Measurements from ENCODE around the gene DOCK7. TPM values are rescaled to one million over a fixed set of nuclear protein-coding genes. Genes with fewer than 3 reads are reported as not detected.
"Not testable (repeated sequence)": the region's sequence is repeated elsewhere in the genome, so short reads cannot be mapped to it uniquely, and the experiment has no call there.

The DOCK7 gene
- total RNA-seq, 1 experiment from 2014 or later, result 43.6 TPM

DNA sequence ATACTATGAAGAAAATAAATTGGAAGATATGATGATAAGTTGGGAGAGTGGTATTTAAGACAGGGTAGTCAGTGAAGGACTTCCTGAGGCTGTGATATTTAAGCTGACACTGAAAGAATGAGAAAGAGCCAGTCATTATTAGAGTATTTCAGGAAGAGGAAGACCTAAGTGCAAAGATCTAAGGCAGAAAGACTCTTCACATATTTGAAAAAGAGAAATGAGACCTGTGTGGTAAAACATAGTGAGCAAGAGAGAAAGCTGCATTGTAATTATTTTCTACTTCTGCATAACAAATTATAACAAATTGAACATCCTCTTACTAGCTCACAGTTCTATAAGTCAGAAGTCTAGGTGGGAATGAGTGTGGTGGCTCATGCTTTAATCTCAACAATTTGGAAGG lies 34.6 kb upstream of the DOCK7 start:
- no peak overlapping the region for H3K4me3 ChIP-seq (ENCODE audit: low read depth, low read length)
- no peak overlapping the region for H3K27ac Mint-ChIP-seq (ENCODE audit: unreplicated experiment)
- H3K27me3 Mint-ChIP-seq (ENCODE audit: insufficient read depth, unreplicated experiment), result no peaks in the 10 kb centered on the region
- POLR2A ChIA-PET, result no interaction called here
- no peaks in the 10 kb centered on the region for H3K27me3 ChIP-seq (replicated peaks; ENCODE audit: control insufficient read depth, insufficient read depth, low read length)
- H3K9me3 ChIP-seq, result no peaks in the 10 kb centered on the region
- H3K36me3 Mint-ChIP-seq (ENCODE audit: insufficient read depth, unreplicated experiment), result no peaks in the 10 kb centered on the region
- intact Hi-C loops (cut with micrococcal nuclease; ENCODE audit: unreplicated experiment), result no loop called here
- BruUV-seq (replicated peaks), result no TSS peak
- CTCF ChIA-PET, result interaction anchor here (0.7 kb wide), 1 partner anchor 74 kb away, joined by 3 read pairs; no protein-coding TSS in a partner anchor
- no peak overlapping the region for H3K4me3 Mint-ChIP-seq (ENCODE audit: unreplicated experiment)
- H3K4me1 Mint-ChIP-seq (ENCODE audit: low read depth, unreplicated experiment), result peaks cover 19% of the 10 kb centered on the region
- H3K4me1 ChIP-seq, result peaks cover 16% of the 10 kb centered on the region
- no peak for DNase-seq
- no peaks in the 10 kb centered on the region for H3K9me3 Mint-ChIP-seq (ENCODE audit: unreplicated experiment)
- TF ChIP-seq, protein P1, sequence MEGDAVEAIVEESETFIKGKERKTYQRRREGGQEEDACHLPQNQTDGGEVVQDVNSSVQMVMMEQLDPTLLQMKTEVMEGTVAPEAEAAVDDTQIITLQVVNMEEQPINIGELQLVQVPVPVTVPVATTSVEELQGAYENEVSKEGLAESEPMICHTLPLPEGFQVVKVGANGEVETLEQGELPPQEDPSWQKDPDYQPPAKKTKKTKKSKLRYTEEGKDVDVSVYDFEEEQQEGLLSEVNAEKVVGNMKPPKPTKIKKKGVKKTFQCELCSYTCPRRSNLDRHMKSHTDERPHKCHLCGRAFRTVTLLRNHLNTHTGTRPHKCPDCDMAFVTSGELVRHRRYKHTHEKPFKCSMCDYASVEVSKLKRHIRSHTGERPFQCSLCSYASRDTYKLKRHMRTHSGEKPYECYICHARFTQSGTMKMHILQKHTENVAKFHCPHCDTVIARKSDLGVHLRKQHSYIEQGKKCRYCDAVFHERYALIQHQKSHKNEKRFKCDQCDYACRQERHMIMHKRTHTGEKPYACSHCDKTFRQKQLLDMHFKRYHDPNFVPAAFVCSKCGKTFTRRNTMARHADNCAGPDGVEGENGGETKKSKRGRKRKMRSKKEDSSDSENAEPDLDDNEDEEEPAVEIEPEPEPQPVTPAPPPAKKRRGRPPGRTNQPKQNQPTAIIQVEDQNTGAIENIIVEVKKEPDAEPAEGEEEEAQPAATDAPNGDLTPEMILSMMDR (IDR thresholded peaks at IDR 0.05; ENCODE audit: insufficient read depth in 1 of 2, low read depth in 1 of 2, low read length in 1 of 2, severe bottlenecking in 1 of 2, unreplicated experiment in 1 of 2), result no peak
- no peaks in the 10 kb centered on the region for H3K36me3 ChIP-seq (ENCODE audit: control insufficient read depth, insufficient read depth, low read length)

DNA sequence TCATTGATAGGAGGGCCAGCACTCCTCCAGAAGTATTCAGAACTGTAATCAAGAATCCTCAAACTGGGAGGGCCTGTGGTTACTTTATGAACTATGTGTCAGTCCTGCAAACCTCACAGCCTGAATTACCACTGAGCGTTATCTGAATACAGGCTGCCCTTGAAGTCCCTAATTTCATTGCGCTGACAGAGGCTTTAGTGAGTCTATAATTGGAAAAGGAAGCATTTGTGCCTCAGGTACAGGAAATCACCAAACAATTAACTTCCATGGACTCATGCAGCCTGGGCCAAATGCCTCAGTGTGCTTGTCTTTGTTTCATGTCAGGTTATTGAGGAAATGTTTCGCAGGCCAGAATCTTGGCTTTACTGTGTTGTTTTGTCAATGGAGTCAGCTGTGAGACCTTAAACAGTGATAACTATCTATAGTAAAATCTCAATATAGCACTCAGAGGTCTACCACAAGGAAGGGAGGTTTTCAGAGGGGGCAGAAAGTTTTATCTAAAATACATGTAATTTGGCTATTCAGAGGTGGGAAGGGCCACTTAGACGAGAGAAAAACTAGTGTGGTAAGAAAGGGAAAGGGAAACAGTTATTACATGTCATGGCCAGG lies 32.9 kb upstream of the DOCK7 start:
- intact Hi-C loops (cut with micrococcal nuclease; ENCODE audit: unreplicated experiment), result no loop called here
- Histone ChIP-seq H3K4me3 (ENCODE audit: low read depth, low read length) (no peak overlapping the region), H3K4me1 (peaks cover 12% of the 10 kb centered on the region), H3K27me3 (replicated peaks; ENCODE audit: control insufficient read depth, insufficient read depth, low read length) (no peaks in the 10 kb centered on the region), H3K36me3 (ENCODE audit: control insufficient read depth, insufficient read depth, low read length) (no peaks in the 10 kb centered on the region), H3K9me3 (no peaks in the 10 kb centered on the region)
- no peak overlapping the region for H3K4me3 Mint-ChIP-seq (ENCODE audit: unreplicated experiment)
- TF ChIP-seq, protein P1 (IDR thresholded peaks at IDR 0.05; ENCODE audit: insufficient read depth in 1 of 2, low read depth in 1 of 2, low read length in 1 of 2, severe bottlenecking in 1 of 2, unreplicated experiment in 1 of 2), result no peak
- H3K27ac Mint-ChIP-seq (ENCODE audit: unreplicated experiment), result peak overlapping the region; percentile 82
- POLR2A ChIA-PET, result no interaction called here
- DNase-seq, result no peak
- no peaks in the 10 kb centered on the region for H3K9me3 Mint-ChIP-seq (ENCODE audit: unreplicated experiment)
- H3K27me3 Mint-ChIP-seq (ENCODE audit: insufficient read depth, unreplicated experiment), result no peaks in the 10 kb centered on the region
- BruUV-seq (replicated peaks), result no TSS peak
- CTCF ChIA-PET, result no interaction called here
- H3K36me3 Mint-ChIP-seq (ENCODE audit: insufficient read depth, unreplicated experiment), result no peaks in the 10 kb centered on the region
- peaks cover 13% of the 10 kb centered on the region for H3K4me1 Mint-ChIP-seq (ENCODE audit: low read depth, unreplicated experiment)

DNA sequence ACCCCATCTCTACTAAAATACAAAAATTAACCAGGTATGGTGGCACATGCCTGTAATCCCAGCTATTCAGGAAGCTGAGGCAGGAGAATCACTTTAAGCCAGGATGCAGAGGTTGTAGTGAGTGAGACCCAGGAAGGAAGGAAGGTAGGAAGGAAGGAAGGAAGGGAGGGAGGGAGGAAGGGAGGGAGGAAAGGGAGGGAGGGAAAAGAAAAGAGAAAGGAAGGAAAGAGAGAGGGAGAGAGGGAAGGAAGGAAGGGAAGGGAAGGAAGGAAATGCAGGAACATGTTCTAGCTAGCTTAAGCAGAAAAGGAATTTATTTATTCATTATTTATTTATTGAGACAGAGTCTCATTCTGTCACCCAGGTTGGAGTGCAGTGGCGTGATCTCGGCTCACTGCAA lies 30.2 kb upstream of the DOCK7 start:
- H3K27me3 Mint-ChIP-seq (ENCODE audit: insufficient read depth, unreplicated experiment); CTCF ChIA-PET; DNase-seq; H3K36me3 ChIP-seq (ENCODE audit: control insufficient read depth, insufficient read depth, low read length); intact Hi-C loops (cut with micrococcal nuclease; ENCODE audit: unreplicated experiment); H3K4me3 Mint-ChIP-seq (ENCODE audit: unreplicated experiment); H3K9me3 Mint-ChIP-seq (ENCODE audit: unreplicated experiment); POLR2A ChIA-PET; H3K4me1 Mint-ChIP-seq (ENCODE audit: low read depth, unreplicated experiment); BruUV-seq (replicated peaks); H3K36me3 Mint-ChIP-seq (ENCODE audit: insufficient read depth, unreplicated experiment); H3K27me3 ChIP-seq (replicated peaks; ENCODE audit: control insufficient read depth, insufficient read depth, low read length); H3K4me3 ChIP-seq (ENCODE audit: low read depth, low read length); H3K9me3 ChIP-seq; H3K4me1 ChIP-seq: not testable (repeated sequence)
- peak overlapping the region; percentile 38 for H3K27ac Mint-ChIP-seq (ENCODE audit: unreplicated experiment)

DNA sequence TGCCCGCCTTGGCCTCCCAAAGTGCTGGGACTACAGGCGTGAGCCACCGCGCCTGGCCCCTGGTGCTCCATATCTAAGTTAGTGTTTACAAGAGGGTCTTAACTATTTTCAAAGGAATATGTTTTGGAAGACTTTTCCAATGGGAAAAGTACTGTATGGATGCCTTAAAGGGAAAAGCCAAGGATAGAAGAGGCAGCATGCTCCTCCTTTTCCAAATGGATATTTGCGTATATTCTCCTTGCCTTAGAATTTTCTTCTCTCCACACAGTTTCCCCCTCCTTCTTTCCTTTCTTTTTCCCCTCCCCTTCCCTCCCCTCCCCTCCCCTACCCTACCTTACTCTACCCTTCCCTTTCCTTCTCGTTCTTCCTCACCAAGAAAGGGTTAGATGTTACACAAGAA lies 29.3 kb upstream of the DOCK7 start:
- Mint-ChIP-seq H3K4me1 (ENCODE audit: low read depth, unreplicated experiment) (peaks cover 6% of the 10 kb centered on the region), H3K27ac (ENCODE audit: unreplicated experiment) (no peak overlapping the region), H3K9me3 (ENCODE audit: unreplicated experiment) (no peaks in the 10 kb centered on the region), H3K4me3 (ENCODE audit: unreplicated experiment) (no peak overlapping the region), H3K36me3 (ENCODE audit: insufficient read depth, unreplicated experiment) (no peaks in the 10 kb centered on the region), H3K27me3 (ENCODE audit: insufficient read depth, unreplicated experiment) (no peaks in the 10 kb centered on the region)
- POLR2A ChIA-PET, result no interaction called here
- H3K9me3 ChIP-seq, result no peaks in the 10 kb centered on the region
- no peaks in the 10 kb centered on the region for H3K4me1 ChIP-seq
- TF ChIP-seq, protein P1 (IDR thresholded peaks at IDR 0.05; ENCODE audit: insufficient read depth in 1 of 2, low read depth in 1 of 2, low read length in 1 of 2, severe bottlenecking in 1 of 2, unreplicated experiment in 1 of 2), result no peak
- no peaks in the 10 kb centered on the region for H3K27me3 ChIP-seq (replicated peaks; ENCODE audit: control insufficient read depth, insufficient read depth, low read length)
- DNase-seq, result no peak
- CTCF ChIA-PET, result no interaction called here
- intact Hi-C loops (cut with micrococcal nuclease; ENCODE audit: unreplicated experiment), result no loop called here
- H3K36me3 ChIP-seq (ENCODE audit: control insufficient read depth, insufficient read depth, low read length), result no peaks in the 10 kb centered on the region
- H3K4me3 ChIP-seq (ENCODE audit: low read depth, low read length), result no peak overlapping the region
- BruUV-seq (replicated peaks), result no TSS peak
